ENCODE data around the gene ARHGEF7. TPM values are rescaled to one million over a fixed set of nuclear protein-coding genes. Genes with fewer than 3 reads are reported as not detected.

Gene ARHGEF7
- total RNA-seq, 1 donor from 2014 or later, result 270 TPM

- DNase-seq (ENCODE audit: low spot score), result no peak
- no peak overlapping the region for H3K27ac Mint-ChIP-seq (ENCODE audit: unreplicated experiment)
- no peak overlapping the region for H3K4me3 Mint-ChIP-seq (ENCODE audit: unreplicated experiment)
- H3K27me3 Mint-ChIP-seq (ENCODE audit: unreplicated experiment), result no peaks in the 10 kb centered on the region
- H3K4me1 Mint-ChIP-seq (ENCODE audit: unreplicated experiment), result peaks cover 48% of the 10 kb centered on the region
- H3K36me3 Mint-ChIP-seq (ENCODE audit: low read depth, unreplicated experiment), result no peaks in the 10 kb centered on the region
- TF ChIP-seq CTCF (IDR thresholded peaks at IDR 0.05; ENCODE audit: unreplicated experiment), result no peak
- no peaks in the 10 kb centered on the region for H3K9me3 Mint-ChIP-seq (ENCODE audit: unreplicated experiment)
Observed at GRCh38 chr13:111129465-111130115, 14.5 kb downstream of the ARHGEF7 start.

- H3K4me1 Mint-ChIP-seq (ENCODE audit: unreplicated experiment), result peaks cover 43% of the 10 kb centered on the region
- DNase-seq (ENCODE audit: low spot score), result no peak
- H3K27me3 Mint-ChIP-seq (ENCODE audit: unreplicated experiment), result no peaks in the 10 kb centered on the region
- no peaks in the 10 kb centered on the region for H3K9me3 Mint-ChIP-seq (ENCODE audit: unreplicated experiment)
- H3K36me3 Mint-ChIP-seq (ENCODE audit: low read depth, unreplicated experiment), result no peaks in the 10 kb centered on the region
- H3K27ac Mint-ChIP-seq (ENCODE audit: unreplicated experiment), result no peak overlapping the region
- H3K4me3 Mint-ChIP-seq (ENCODE audit: unreplicated experiment), result no peak overlapping the region
- TF ChIP-seq CTCF (IDR thresholded peaks at IDR 0.05; ENCODE audit: unreplicated experiment), result no peak
Observed at GRCh38 chr13:111130116-111130508, 15.0 kb downstream of the ARHGEF7 start.

GRCh38 chr13:111131048-111131447, 15.9 kb downstream of the ARHGEF7 start:
- no peaks in the 10 kb centered on the region for H3K36me3 Mint-ChIP-seq (ENCODE audit: low read depth, unreplicated experiment)
- no peak overlapping the region for H3K27ac Mint-ChIP-seq (ENCODE audit: unreplicated experiment)
- no peaks in the 10 kb centered on the region for H3K9me3 Mint-ChIP-seq (ENCODE audit: unreplicated experiment)

GRCh38 chr13:111131611-111132010, 16.5 kb downstream of the ARHGEF7 start:
- H3K9me3 Mint-ChIP-seq (ENCODE audit: unreplicated experiment), result no peaks in the 10 kb centered on the region
- H3K27ac Mint-ChIP-seq (ENCODE audit: unreplicated experiment), result no peak overlapping the region
- no peak overlapping the region for H3K4me3 Mint-ChIP-seq (ENCODE audit: unreplicated experiment)
- H3K27me3 Mint-ChIP-seq (ENCODE audit: unreplicated experiment), result no peaks in the 10 kb centered on the region
- peaks cover 31% of the 10 kb centered on the region for H3K4me1 Mint-ChIP-seq (ENCODE audit: unreplicated experiment)
- no peaks in the 10 kb centered on the region for H3K36me3 Mint-ChIP-seq (ENCODE audit: low read depth, unreplicated experiment)
- TF ChIP-seq CTCF (IDR thresholded peaks at IDR 0.05; ENCODE audit: unreplicated experiment), result no peak
- no peak for DNase-seq (ENCODE audit: low spot score)

More at GRCh38 chr13:111131048-111131447, 15.9 kb downstream of the ARHGEF7 start:
- H3K4me1 Mint-ChIP-seq (ENCODE audit: unreplicated experiment), result peaks cover 33% of the 10 kb centered on the region
- no peak for DNase-seq (ENCODE audit: low spot score)
- no peak overlapping the region for H3K4me3 Mint-ChIP-seq (ENCODE audit: unreplicated experiment)
- no peaks in the 10 kb centered on the region for H3K27me3 Mint-ChIP-seq (ENCODE audit: unreplicated experiment)
- no peak for TF ChIP-seq CTCF (IDR thresholded peaks at IDR 0.05; ENCODE audit: unreplicated experiment)

- Mint-ChIP-seq H3K27ac (ENCODE audit: unreplicated experiment) (no peak overlapping the region), H3K27me3 (ENCODE audit: unreplicated experiment) (no peaks in the 10 kb centered on the region), H3K9me3 (ENCODE audit: unreplicated experiment) (no peaks in the 10 kb centered on the region), H3K4me1 (ENCODE audit: unreplicated experiment) (peaks cover 28% of the 10 kb centered on the region), H3K4me3 (ENCODE audit: unreplicated experiment) (no peak overlapping the region), H3K36me3 (ENCODE audit: low read depth, unreplicated experiment) (no peaks in the 10 kb centered on the region)
- DNase-seq (ENCODE audit: low spot score), result no peak
- TF ChIP-seq CTCF (IDR thresholded peaks at IDR 0.05; ENCODE audit: unreplicated experiment), result no peak
Observed at GRCh38 chr13:111132948-111133347, 17.8 kb downstream of the ARHGEF7 start.

Data from endothelial cell (in vitro differentiated cells).